ENCODE results near the gene POMGNT2.

The POMGNT2 gene

DNA sequence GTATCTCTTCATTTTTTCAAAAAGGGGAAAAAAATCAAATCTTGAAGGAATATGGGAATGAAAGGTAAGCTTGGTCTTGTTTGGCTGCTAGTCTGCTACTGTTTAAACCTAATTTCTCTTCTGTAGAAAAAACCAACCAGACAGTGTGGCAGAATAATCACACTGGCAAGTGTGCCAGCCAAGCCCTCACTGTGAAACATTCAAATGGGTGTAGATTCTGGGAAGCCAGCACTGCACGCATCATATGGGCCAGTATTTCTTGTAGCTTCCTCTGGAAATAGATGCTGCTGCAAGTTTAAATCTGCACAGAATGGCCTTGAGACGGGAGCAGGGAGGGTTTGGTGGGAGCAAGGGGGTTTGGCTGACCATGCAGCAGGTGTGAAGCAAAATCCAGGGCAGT lies 62.1 kb downstream of the POMGNT2 start:
- no peak overlapping the region for H3K4me2 ChIP-seq
- H4K20me1 ChIP-seq = no peaks in the 10 kb centered on the region
- 0 out of 22 replicates have a peak, but pooled peaks cover 0 to 3% (median 0%) of the 10 kb centered on the region in 11 experiments for H3K36me3 ChIP-seq
- H3K9ac ChIP-seq = no peak overlapping the region
- H3K27ac ChIP-seq = no peak overlapping the region
- peaks cover 47 to 63% (median 56%) of the 10 kb centered on the region in 11 experiments for H3K9me3 ChIP-seq (replicated peaks in 1 of 11)
- no peaks in the 10 kb centered on the region for H3K4me1 ChIP-seq
- no peaks in the 10 kb centered on the region for H3K27me3 ChIP-seq
- no peak overlapping the region for H3K4me3 ChIP-seq
- TF ChIP-seq Cebpa-rat (IDR thresholded peaks at IDR 0.05) = no peak

DNA sequence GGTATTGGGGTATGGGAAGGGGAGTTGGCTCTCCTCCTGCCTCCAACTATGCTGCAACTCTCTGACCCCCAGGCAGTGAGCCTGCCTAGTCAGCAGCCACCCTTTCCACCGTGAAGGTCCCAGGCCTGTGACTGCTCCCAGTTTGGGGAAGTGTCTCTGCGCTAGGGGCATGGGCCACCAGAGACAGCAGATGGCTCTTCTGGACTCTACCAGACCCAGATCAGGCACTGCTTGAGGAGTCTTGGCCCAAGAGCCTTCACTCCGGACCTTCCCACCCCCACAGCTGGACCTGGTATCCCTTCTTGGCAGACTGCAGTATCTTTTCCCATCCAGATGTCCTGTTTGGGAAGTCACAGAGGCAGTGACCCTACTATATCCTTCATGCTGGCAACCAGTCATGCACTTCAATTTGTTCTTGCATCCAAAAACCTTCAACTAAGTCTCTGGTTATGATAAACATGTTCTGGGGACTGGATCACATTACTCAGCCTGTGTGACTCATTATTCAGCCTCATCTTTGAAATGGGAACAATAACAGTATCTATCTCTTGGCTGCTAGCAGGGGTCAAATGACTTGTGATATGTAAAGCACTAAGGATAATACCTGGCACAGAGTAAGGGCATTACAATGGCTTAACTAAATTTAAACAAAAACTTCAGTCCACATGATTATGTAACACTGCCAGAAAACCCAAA lies 62.7 kb downstream of the POMGNT2 start:
- Histone ChIP-seq H3K9me3 (replicated peaks in 1 of 11) (peaks cover 44 to 58% (median 54%) of the 10 kb centered on the region in 11 experiments), H3K4me3 (no peak overlapping the region), H3K27me3 (no peaks in the 10 kb centered on the region), H3K4me1 (peaks cover 0 to 1% (median 0%) of the 10 kb centered on the region in 10 experiments; a peak in 1 of 20 replicates), H4K20me1 (no peaks in the 10 kb centered on the region), H3K27ac (no peak overlapping the region), H3K36me3 (0 out of 22 replicates have a peak, but pooled peaks cover 0 to 3% (median 0%) of the 10 kb centered on the region in 11 experiments), H3K9ac (no peak overlapping the region), H3K4me2 (no peak overlapping the region)
- no peak for TF ChIP-seq Cebpa-rat (IDR thresholded peaks at IDR 0.05)

GRCh38 chr3:43041517-43041916 lies 64.4 kb downstream of the POMGNT2 start:
- H3K27ac ChIP-seq = no peak overlapping the region
- H3K4me3 ChIP-seq = no peak overlapping the region
- no peak overlapping the region for H3K9ac ChIP-seq
- TF ChIP-seq Cebpa-rat (IDR thresholded peaks at IDR 0.05) = no peak
- no peaks in the 10 kb centered on the region for H4K20me1 ChIP-seq
- peaks cover 29 to 42% (median 38%) of the 10 kb centered on the region in 11 experiments for H3K9me3 ChIP-seq (replicated peaks in 1 of 11)
- no peaks in the 10 kb centered on the region for H3K27me3 ChIP-seq
- H3K4me1 ChIP-seq = peaks cover 0 to 4% (median 0%) of the 10 kb centered on the region in 10 experiments; a peak in 1 of 20 replicates
- no peak overlapping the region for H3K4me2 ChIP-seq
- H3K36me3 ChIP-seq = no peaks in the 10 kb centered on the region

GRCh38 chr3:43038010-43038409 lies 67.9 kb downstream of the POMGNT2 start:
- H3K9ac ChIP-seq = no peak overlapping the region

DNA sequence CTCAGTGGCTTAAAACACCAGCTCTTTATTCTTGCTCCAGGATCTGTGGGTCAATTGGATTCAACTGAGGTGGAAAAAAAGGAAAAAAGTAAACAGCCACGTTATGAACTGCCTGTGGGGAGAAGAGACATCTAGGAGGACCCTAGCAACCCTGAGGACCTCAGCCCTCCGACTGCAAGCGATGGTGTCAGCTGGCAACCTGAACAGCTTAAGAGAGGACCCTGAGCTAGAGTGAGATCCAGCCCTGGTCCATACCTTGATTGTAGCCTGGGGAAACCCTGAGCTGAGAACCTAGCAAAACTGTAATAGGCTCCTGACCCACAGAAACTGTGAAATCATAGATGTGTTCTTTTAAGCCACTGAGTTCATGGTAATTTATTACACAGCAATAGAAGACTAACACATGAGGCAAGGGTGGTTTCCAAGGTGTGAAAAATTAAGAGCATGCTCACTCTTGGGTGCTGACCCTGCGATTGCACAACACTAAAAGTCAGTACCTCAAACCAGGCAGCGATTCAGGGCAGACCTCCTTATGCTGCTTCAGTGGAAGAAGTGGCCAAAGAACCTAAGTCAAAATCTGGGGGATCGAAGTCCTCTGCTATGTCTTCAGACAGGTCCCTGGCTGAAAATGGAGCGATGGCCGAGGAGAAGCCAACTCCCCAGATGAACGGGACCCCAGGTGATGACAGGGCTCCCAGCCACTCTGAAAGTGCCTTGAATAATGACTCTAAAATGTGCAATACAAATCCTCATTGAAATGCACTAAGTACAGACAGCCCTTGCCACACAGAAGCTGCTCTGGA lies 69.1 kb downstream of the POMGNT2 start:
- no peak overlapping the region for H3K4me2 ChIP-seq
- H3K9ac ChIP-seq = no peak overlapping the region
- H3K36me3 ChIP-seq = no peaks in the 10 kb centered on the region
- H3K9me3 ChIP-seq (replicated peaks in 1 of 11) = peaks cover 0 to 1% (median 0%) of the 10 kb centered on the region in 11 experiments; a peak in 1 of 22 replicates
- peaks cover 0 to 4% (median 0%) of the 10 kb centered on the region in 10 experiments; a peak in 1 of 20 replicates for H3K4me1 ChIP-seq
- no peaks in the 10 kb centered on the region for H4K20me1 ChIP-seq
- no peaks in the 10 kb centered on the region for H3K27me3 ChIP-seq
- peak in 3 of 11 experiments; percentile 34 to 61 (median 37); a peak in 3 of 22 replicates for TF ChIP-seq Cebpa-rat (IDR thresholded peaks at IDR 0.05)
- H3K27ac ChIP-seq = no peak overlapping the region
- H3K4me3 ChIP-seq = no peak overlapping the region

More at GRCh38 chr3:43038010-43038409, 67.9 kb downstream of the POMGNT2 start:
- H4K20me1 ChIP-seq = no peaks in the 10 kb centered on the region
- no peaks in the 10 kb centered on the region for H3K36me3 ChIP-seq
- peaks cover 0 to 4% (median 0%) of the 10 kb centered on the region in 10 experiments; a peak in 1 of 20 replicates for H3K4me1 ChIP-seq
- no peak overlapping the region for H3K27ac ChIP-seq
- no peak for TF ChIP-seq Cebpa-rat (IDR thresholded peaks at IDR 0.05)
- H3K27me3 ChIP-seq = no peaks in the 10 kb centered on the region
- H3K4me3 ChIP-seq = no peak overlapping the region
- peaks cover 0 to 9% (median 4%) of the 10 kb centered on the region in 11 experiments; a peak in 8 of 22 replicates for H3K9me3 ChIP-seq (replicated peaks in 1 of 11)
- H3K4me2 ChIP-seq = no peak overlapping the region

- H3K27me3 ChIP-seq = no peaks in the 10 kb centered on the region
- no peaks in the 10 kb centered on the region for H4K20me1 ChIP-seq
- H3K27ac ChIP-seq = no peak overlapping the region
- H3K36me3 ChIP-seq = no peaks in the 10 kb centered on the region
- no peak for TF ChIP-seq Cebpa-rat (IDR thresholded peaks at IDR 0.05)
- H3K9me3 ChIP-seq (replicated peaks in 1 of 11) = no peaks in the 10 kb centered on the region
- no peak overlapping the region for H3K9ac ChIP-seq
- H3K4me1 ChIP-seq = peaks cover 0 to 4% (median 0%) of the 10 kb centered on the region in 10 experiments; a peak in 1 of 20 replicates
- no peak overlapping the region for H3K4me2 ChIP-seq
- no peak overlapping the region for H3K4me3 ChIP-seq
These were observed 70.0 kb downstream of the POMGNT2 start for GRCh38 chr3:43035801-43036365.

- Histone ChIP-seq H4K20me1 (no peaks in the 10 kb centered on the region), H3K4me1 (peaks cover 0 to 4% (median 0%) of the 10 kb centered on the region in 10 experiments; a peak in 1 of 20 replicates), H3K4me2 (no peak overlapping the region), H3K9ac (no peak overlapping the region), H3K27ac (no peak overlapping the region), H3K9me3 (replicated peaks in 1 of 11) (no peaks in the 10 kb centered on the region), H3K4me3 (no peak overlapping the region), H3K36me3 (no peaks in the 10 kb centered on the region), H3K27me3 (no peaks in the 10 kb centered on the region)
- TF ChIP-seq Cebpa-rat (IDR thresholded peaks at IDR 0.05) = no peak
These were observed 71.0 kb downstream of the POMGNT2 start for GRCh38 chr3:43034911-43035310.

DNA sequence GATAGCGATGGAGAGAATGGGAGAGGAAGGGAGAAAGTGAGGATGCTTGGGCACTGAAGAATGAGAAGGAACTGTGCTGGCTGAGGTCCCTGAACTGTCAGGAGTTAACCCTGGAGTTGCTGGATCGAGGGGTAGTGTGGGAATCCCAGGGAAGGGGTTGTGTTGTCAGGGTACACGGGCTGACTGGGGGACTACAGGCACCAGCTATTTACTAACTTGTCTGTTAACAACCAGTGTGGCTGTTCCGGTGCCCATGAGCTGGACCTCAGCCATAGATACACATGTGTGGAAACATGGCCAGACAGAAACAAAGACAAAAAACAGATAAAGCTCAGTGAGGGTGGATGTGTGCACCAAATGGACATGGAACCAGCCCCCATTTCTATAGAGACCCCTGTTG lies 71.7 kb downstream of the POMGNT2 start:
- Histone ChIP-seq H3K9ac (no peak overlapping the region), H3K27ac (no peak overlapping the region), H3K4me2 (no peak overlapping the region)

More for the DNA sequence above, 71.7 kb downstream of the POMGNT2 start:
- Histone ChIP-seq H3K27me3 (no peaks in the 10 kb centered on the region), H3K36me3 (no peaks in the 10 kb centered on the region), H3K9me3 (replicated peaks in 1 of 11) (no peaks in the 10 kb centered on the region), H4K20me1 (no peaks in the 10 kb centered on the region), H3K4me1 (peaks cover 0 to 4% (median 0%) of the 10 kb centered on the region in 10 experiments; a peak in 1 of 20 replicates), H3K4me3 (no peak overlapping the region)
- TF ChIP-seq Cebpa-rat (IDR thresholded peaks at IDR 0.05) = no peak

Data from BLaER1 treated with 17β-estradiol and CSF1 and Interleukin-3, amounts not matched to agents 10 nM and 100 nM (cell line).